Measurements from ENCODE around the gene KCNC4.

The KCNC4 gene

GRCh38 chr1:110233861-110234260 lies 23.7 kb downstream of the KCNC4 start:
- no peak for DNase-seq

DNA sequence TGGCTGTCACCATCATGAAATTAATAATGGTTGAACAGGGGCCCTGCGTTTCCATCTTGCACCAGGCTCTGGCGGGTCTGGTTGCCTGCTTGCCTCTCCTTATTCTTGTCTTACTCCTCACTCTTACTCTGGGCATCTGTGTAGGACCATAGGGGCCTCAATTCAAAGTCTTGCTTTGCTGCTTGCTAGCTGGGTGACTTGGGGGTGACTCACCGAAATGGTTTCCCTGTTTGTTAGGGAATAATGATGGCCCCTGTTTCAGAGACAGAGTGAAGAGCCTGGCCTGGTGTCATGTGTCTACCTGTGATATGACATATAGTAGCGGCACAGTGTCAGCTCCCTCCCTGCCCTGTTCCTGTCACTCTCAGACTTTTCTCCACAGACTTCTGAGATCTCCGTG lies 24.6 kb downstream of the KCNC4 start:
- no peak for DNase-seq

DNA sequence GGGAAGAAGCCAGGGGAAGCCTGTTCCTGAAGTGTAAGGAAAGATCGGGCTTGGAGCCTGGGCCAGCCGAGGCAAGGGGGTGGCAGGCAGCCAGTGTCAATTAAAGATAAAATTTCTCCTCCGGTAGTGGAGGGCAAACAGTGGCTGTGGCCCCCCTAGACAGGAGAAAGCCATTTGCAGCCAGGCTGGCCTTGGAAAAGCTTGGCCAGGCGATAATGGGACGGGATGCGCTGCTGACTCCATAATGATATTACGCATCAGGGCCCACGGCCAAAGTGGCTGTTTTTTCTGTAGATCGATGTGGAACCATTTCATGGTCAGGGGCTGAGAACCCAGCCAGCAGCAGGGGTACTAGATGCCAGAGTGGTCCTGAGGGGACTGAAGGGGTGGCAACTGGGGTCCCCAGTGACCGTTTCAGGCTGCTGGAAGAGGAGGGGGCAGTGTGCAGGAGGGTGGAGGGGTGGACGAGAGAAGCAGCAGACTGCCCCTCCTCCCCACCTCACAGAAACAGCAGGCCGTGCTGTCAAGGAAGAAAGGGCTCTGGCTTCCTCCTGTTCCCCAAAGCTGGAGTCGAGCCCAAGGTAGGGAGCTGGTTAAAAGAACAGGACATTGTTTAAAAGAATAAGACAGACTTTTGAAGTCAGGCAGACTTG lies 25.2 kb downstream of the KCNC4 start:
- no peak for DNase-seq

GRCh38 chr1:110235834-110236682 lies 25.9 kb downstream of the KCNC4 start:
- no peak for DNase-seq

- DNase-seq = peak; percentile 44
These were observed 27.5 kb downstream of the KCNC4 start for GRCh38 chr1:110237386-110238152.

DNA sequence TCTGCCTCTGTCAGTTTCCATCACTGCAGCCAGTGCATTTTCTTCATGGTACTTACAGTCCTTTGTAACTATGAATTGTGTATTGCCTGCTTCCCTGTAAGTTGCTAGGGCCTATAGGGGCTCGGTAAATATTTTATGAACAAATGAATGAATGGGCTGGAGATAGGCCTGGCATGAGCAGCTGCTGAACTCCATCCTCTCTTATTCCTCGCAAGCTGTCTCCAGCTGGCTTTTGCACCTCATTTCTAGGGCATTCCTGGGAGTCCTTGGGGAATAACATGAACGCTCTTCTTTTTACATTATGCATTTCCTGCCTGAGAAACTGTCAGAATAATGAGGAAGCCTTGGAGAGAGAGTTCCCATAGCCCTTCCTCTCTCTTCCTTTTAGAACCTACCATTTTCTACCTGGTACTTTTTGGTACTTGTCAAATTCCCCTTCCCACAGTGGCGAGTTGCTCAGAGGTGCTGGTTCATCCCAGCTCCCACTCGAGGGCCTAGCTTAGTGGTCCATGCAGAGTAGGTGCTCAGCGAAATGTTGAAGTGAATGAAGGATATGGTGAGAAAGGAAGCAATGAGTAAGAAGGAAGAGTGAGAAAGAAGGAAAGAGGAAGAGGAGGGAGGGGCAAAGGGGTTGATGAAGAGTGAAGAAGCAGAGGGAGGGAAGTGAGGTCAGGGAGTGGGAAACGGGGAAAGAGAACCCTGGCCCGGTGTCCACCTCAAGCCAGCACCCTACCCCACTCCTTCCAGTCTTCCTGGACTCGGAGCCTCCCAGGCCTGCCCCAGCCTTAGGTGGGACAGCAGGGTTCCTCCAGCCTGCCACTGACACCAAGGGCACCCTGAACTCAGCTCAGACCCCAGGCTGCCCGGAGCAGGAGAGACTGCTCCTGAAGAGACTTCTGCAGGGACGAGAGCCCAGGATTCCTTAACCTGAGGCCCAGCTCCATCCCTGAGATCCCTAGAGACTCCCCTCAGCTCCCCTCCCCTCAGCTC lies 29.6 kb downstream of the KCNC4 start:
- DNase-seq = no peak

GRCh38 chr1:110240476-110241210 lies 30.5 kb downstream of the KCNC4 start:
- no peak for DNase-seq

- no peak for DNase-seq
These were observed 31.4 kb downstream of the KCNC4 start for GRCh38 chr1:110241516-110241915.

- DNase-seq = no peak
These were observed 31.9 kb downstream of the KCNC4 start for GRCh38 chr1:110242062-110242461.

GRCh38 chr1:110242731-110243130 lies 32.6 kb downstream of the KCNC4 start:
- DNase-seq = no peak

DNA sequence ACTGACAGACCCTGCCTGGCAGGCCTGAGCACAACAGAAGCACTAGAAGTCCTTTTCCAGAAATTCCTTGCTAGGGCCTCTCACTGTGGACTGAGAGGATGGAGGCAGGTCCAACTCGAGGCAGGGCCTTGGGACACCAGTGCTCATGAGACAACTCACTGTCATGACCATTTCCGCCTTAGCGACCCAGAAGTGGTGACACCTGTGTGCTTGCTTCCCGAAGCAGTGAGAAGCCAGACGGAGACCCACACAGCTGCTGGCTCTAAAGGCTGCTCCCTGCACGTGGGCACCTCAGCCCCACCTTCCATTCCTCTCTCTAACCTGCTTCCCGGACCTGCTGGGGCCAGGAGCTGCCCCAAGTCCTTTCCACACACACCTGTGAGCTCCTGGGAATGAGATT lies 33.0 kb downstream of the KCNC4 start:
- no peak for DNase-seq

GRCh38 chr1:110243574-110243973 lies 33.5 kb downstream of the KCNC4 start:
- no peak for DNase-seq

- DNase-seq = no peak
These were observed 35.9 kb downstream of the KCNC4 start for GRCh38 chr1:110245876-110246620.

DNA sequence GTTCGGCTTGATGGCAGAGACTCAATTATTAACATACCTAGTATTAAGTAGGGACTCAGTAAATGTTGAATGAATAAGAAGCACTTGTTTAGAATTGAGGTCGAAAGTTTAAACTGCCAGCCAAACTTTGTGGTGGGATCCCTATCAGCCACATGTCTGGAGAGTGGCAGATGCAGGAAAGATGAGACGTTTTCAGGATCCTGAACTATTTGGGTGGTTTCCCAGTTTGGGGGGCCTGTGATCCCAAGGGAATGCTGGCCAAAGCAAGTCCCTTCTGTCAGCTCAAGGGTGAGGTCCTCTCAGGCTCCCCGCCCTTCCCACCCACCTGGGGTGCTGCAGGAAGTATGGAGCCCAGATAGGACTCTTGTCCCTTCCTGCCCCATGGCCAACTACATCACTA lies 38.6 kb downstream of the KCNC4 start:
- no peak for DNase-seq

GRCh38 chr1:110249256-110249655 lies 39.1 kb downstream of the KCNC4 start:
- DNase-seq = no peak

DNA sequence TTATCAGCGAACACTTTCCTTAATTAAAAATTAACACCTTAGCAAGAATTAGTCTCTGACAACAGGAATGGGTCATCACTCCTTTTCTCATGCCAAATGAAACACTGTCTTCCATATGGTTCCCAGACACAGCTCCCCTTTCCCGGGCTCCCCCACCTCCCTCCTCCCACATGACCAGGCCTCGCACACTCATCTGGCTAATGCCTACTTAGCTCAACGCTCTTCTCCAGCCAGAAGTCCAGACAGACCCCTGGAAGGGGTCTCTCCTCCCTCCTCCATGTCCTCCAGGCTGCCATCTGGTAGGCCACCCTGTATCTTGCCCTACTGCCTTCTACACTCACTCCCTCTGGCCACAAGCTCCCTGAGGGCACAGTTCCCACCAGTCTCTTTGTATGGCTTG lies 39.9 kb downstream of the KCNC4 start:
- DNase-seq = no peak

DNA sequence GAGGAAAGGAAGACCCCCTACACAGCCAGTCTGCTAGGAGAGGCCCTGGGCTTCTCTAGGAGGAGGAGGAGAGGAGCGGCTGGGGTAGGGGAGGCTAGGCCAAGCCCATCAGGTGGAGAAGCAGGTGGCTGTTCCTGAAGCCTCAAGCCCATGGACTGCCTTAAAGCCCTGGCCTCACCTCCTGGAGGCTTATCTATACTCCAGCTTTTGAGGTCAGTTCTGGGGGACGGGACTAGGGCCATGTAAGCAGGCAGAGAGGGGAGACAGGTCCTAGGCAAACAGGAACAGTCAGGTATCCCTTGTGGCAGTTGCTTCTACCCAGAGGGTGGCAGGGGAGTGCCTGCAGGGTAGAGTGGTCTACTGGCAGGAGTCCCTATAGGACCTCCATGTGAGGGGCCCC lies 40.6 kb downstream of the KCNC4 start:
- no peak for DNase-seq

DNA sequence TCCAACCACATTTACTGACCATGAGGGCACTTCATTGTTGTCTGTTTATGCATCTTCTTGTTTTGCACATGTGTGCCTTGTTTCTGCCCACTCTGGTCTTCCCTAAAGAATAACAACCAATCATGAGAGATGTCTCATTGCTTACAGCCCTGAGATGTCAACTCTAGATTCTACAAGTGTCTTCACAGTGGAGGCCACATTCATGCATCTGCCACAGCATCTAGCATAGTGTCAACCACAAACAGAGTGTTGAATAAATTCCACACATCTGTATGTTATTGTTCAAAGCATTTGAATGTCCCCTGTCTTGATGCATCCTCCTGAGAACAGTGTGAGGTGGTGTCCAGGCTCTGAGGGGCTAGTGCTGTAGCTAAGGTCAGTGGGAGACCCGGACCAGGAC lies 43.1 kb downstream of the KCNC4 start:
- DNase-seq = no peak

DNA sequence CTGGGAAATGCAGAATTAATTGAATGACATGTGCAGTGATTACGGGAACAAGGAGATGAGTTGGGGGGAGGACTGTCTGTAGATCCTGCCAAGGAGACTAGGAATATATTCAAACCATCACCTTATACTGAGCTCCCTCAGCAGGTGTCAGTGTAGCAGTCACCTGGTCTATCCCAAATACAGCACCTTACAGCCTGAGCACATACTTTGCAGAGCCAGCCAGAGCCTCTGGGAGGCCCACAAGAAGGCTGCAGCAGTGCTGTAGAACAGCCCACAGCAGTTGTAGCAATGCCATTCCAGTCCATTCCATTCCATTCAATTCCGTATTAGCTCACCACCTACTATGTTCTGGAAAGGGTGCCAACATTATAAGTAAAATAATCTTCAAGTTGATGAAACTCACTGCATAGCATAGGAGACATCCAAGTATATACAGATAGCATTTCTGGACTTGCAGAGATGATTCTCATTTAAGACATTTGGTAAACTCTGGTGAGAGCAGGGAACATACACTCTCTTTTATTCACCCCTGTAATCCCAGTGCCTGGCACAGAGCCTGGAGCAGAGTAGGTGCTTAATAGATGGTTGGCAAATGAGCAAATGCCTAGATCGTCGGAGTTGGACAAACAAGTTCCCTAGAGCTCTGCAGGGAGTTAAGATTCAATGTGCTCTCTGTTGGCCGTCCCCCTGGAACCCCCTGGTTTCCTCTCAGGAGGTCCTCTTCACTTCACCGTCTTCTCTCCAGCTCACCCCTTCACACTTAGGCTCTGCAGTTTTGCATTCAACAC lies 44.7 kb downstream of the KCNC4 start:
- no peak for DNase-seq

DNA sequence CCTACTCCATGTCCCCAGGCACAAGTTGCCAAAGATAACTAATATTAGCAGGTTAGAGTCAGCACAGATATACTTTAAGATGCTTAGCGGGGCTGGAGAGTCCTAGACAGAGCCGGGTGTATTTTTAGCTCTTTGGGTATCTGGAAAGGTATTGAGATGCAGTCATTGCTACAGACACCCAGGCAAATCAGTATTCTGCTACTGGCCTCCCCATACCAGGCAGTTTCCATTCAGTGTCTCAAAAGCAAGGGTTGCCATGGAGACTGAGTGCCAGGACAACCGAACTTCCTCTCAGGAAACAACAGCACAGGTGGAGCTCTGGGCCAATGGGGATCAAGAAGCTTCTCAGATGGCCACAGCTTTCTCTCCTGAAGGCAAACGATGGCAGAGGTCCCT lies 45.3 kb downstream of the KCNC4 start:
- no peak for DNase-seq
